ENCODE measurements around the gene ELOVL5. TPM values are rescaled to one million over a fixed set of nuclear protein-coding genes. Genes with fewer than 3 reads are reported as not detected.

Gene ELOVL5
- polyA plus RNA-seq, 3 donors, result 44.7 to 97.1 (median 69.5) TPM

DNA sequence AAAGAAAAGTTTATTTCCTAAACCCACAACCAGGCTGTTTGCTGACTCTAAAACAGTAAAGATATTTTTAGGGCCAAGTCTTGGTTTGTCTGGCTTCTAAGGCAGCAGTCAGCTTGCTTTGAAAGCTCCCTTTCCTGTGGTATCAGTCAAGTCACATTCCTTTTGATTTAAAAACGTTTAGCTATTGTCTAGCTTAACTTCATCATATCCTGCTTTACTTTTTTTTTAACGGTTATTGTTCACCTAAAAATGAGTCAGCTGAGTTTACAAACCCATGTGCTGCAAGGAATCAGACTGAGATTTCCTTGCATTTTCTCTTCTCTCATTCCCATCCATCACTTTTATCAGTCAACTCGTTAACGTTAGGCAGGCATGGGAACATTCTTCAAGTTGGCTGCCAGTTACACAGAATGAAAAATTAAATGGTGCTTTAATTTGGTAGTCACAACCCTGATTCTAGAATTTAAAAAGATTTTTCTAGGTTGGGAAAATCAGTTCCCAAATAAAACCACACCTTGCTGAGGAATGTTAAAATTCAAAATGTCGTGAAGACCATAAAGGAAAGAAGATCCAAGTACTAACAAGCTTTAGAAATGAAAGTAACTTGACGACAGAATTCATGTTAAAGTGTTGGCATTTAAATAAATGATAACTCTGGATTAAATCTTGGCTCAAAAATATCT is 45.9 kb downstream of the ELOVL5 start:
- H3K4me2 ChIP-seq (replicated peaks; ENCODE audit: extremely low read depth, low read length, poor library complexity, severe bottlenecking), result no peak overlapping the region
- H3K79me2 ChIP-seq (ENCODE audit: insufficient read depth, low read length), result peaks cover 79% of the 10 kb centered on the region
- H3K4me1 Mint-ChIP-seq, result peaks cover 72% of the 10 kb centered on the region
- no peaks in the 10 kb centered on the region for H3K27me3 Mint-ChIP-seq (ENCODE audit: low read depth in 3 of 3)
- no peaks in the 10 kb centered on the region for H3K9me3 ChIP-seq (replicated peaks in 1 of 2; ENCODE audit: control insufficient read depth in 1 of 2, insufficient read depth in 1 of 2, low read length in 2 of 2)
- intact Hi-C loops (cut with micrococcal nuclease), result no loop called here
- peak overlapping the region in 1 of 7 donors; percentile 4 for H3K27ac Mint-ChIP-seq
- H3K9ac ChIP-seq (ENCODE audit: insufficient read depth, low read length, poor library complexity, severe bottlenecking), result no peak overlapping the region
- no peak overlapping the region for H3K27ac ChIP-seq (ENCODE audit: low read depth in 1 of 2, low read length in 2 of 2)
- H3K36me3 ChIP-seq (replicated peaks in 1 of 2; ENCODE audit: control insufficient read depth in 1 of 2, insufficient read depth in 2 of 2, low read length in 2 of 2), result no peaks in the 10 kb centered on the region
- peaks cover 0 to 3% (median 0%) of the 10 kb centered on the region in 7 donors for H3K9me3 Mint-ChIP-seq
- H2AFZ ChIP-seq (ENCODE audit: insufficient read depth, low read depth, low read length, poor library complexity, severe bottlenecking), result no peak overlapping the region
- peak overlapping the region; percentile 9 to 39 for H3K4me3 Mint-ChIP-seq
- 0% methylated on average over 2 of the region's 6 CpGs for WGBS (ENCODE audit: insufficient coverage)
- H4K20me1 ChIP-seq (ENCODE audit: insufficient read depth, low read length), result peaks cover 83% of the 10 kb centered on the region
- H3K4me1 ChIP-seq (ENCODE audit: control insufficient read depth in 1 of 2, insufficient read depth in 2 of 2, low read length in 2 of 2), result peaks cover 19 to 45% of the 10 kb centered on the region in 2 donors
- DNase-seq, result no peak
- peaks cover 2 to 16% of the 10 kb centered on the region in 2 donors for H3K36me3 Mint-ChIP-seq
- no peaks in the 10 kb centered on the region for H3K27me3 ChIP-seq (ENCODE audit: control insufficient read depth in 2 of 2, insufficient read depth in 2 of 2, low read length in 2 of 2)
- no peak for TF ChIP-seq CTCF (IDR thresholded peaks at IDR 0.05)
- no peak overlapping the region for H3K4me3 ChIP-seq (replicated peaks in 1 of 3; ENCODE audit: low read depth in 2 of 3, low read length in 3 of 3)

GRCh38 chr6:53301801-53302537 is 46.8 kb downstream of the ELOVL5 start:
- Mint-ChIP-seq H3K27ac (peak overlapping the region in 1 of 7 donors; percentile 73), H3K36me3 (peaks cover 2 to 16% of the 10 kb centered on the region in 2 donors), H3K4me3 (no peak overlapping the region), H3K4me1 (peaks cover 71% of the 10 kb centered on the region), H3K27me3 (ENCODE audit: low read depth in 3 of 3) (no peaks in the 10 kb centered on the region), H3K9me3 (peaks cover 0 to 3% (median 0%) of the 10 kb centered on the region in 7 donors)
- H2AFZ ChIP-seq (ENCODE audit: insufficient read depth, low read depth, low read length, poor library complexity, severe bottlenecking), result no peak overlapping the region
- no peaks in the 10 kb centered on the region for H3K9me3 ChIP-seq (replicated peaks in 1 of 2; ENCODE audit: control insufficient read depth in 1 of 2, insufficient read depth in 1 of 2, low read length in 2 of 2)
- H3K9ac ChIP-seq (ENCODE audit: insufficient read depth, low read length, poor library complexity, severe bottlenecking), result no peak overlapping the region
- H3K4me3 ChIP-seq (replicated peaks in 1 of 3; ENCODE audit: low read depth in 2 of 3, low read length in 3 of 3), result no peak overlapping the region
- peaks cover 79% of the 10 kb centered on the region for H3K79me2 ChIP-seq (ENCODE audit: insufficient read depth, low read length)
- peaks cover 82% of the 10 kb centered on the region for H4K20me1 ChIP-seq (ENCODE audit: insufficient read depth, low read length)
- no peaks in the 10 kb centered on the region for H3K36me3 ChIP-seq (replicated peaks in 1 of 2; ENCODE audit: control insufficient read depth in 1 of 2, insufficient read depth in 2 of 2, low read length in 2 of 2)
- no peak for DNase-seq
- 79% methylated on average over 4 of the region's 7 CpGs for WGBS (ENCODE audit: insufficient coverage)
- intact Hi-C loops (cut with micrococcal nuclease), result no loop called here
- no peak for TF ChIP-seq CTCF (IDR thresholded peaks at IDR 0.05)
- no peak overlapping the region for H3K4me2 ChIP-seq (replicated peaks; ENCODE audit: extremely low read depth, low read length, poor library complexity, severe bottlenecking)
- no peak overlapping the region for H3K27ac ChIP-seq (ENCODE audit: low read depth in 1 of 2, low read length in 2 of 2)
- no peaks in the 10 kb centered on the region for H3K27me3 ChIP-seq (ENCODE audit: control insufficient read depth in 2 of 2, insufficient read depth in 2 of 2, low read length in 2 of 2)
- H3K4me1 ChIP-seq (ENCODE audit: control insufficient read depth in 1 of 2, insufficient read depth in 2 of 2, low read length in 2 of 2), result peaks cover 19 to 37% of the 10 kb centered on the region in 2 donors

Data from CD14-positive monocyte (primary cell).